DMS79 (cell line): ENCODE results near the gene EMILIN2.
"Not testable (repeated sequence)": the region's sequence is repeated elsewhere in the genome, so short reads cannot be mapped to it uniquely, and the experiment has no call there.

Source experiments
- DNase-seq: peaks from one replicate; lab custom pipeline; 2025; lab: John Stamatoyannopoulos, UW

Gene EMILIN2

DNA sequence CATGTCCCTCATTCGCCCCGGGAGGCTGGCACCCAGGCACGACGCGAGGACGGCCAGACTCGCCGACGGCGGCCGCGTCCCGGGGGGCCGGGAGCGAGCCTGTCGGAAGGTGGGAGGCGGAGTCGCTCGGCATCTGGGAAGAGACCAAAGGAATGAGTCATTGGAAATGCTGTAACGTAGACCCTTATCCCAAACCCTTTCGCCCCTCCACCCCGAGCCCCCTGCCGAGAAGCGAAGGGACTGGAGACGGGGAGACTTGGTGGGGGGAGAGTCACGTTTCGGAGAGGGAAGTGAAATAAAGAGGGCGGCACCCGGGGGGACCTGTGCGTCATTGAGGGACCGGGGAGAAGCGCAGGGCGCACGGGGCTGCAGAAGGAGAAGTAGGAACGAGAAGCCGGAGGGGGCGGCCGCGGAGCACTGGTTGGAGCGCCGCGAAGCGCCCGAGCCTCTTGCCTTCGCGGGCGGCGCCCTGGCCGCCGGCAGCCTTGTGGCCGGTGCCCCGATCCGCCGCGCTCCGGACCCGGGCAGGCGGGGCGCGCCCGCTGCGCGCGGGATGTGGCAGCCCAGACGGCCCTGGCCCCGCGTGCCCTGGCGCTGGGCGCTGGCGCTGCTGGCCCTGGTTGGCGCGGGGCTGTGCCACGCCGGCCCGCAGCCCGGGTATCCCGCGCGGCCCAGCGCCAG is at the start of gene EMILIN2:
EMILIN2 (plus strand) TSS at position 371 of the 681 bp plus-strand sequence; CDS start at position 554, 183 bp downstream.
- no peak for DNase-seq

DNA sequence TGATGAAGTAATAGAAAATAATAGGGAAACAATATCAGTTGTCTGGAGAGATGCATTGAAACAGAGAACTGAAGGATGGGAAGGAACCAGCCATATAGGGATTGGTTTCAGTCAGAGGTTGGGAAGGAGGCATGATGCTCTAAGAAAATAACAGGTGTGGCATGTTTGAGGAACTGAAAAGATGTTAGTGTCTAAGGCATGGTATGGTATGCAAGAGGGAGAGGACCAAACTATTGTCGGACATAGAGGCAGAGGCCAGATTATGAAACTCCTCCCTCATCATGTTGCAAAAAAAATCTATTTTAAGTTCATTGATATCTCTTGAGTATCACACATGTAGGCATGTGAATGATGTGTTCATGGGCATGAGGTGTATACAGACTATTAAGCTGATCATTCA is 48.9 kb upstream of the EMILIN2 start:
- DNase-seq = no peak

- no peak for DNase-seq
Measured at GRCh38 chr18:2799369-2799768, 47.4 kb upstream of the EMILIN2 start.

GRCh38 chr18:2805970-2806943 is 40.5 kb upstream of the EMILIN2 start:
- no peak for DNase-seq

- not testable (repeated sequence) for DNase-seq
Measured at GRCh38 chr18:2808640-2809039, 38.2 kb upstream of the EMILIN2 start.

DNA sequence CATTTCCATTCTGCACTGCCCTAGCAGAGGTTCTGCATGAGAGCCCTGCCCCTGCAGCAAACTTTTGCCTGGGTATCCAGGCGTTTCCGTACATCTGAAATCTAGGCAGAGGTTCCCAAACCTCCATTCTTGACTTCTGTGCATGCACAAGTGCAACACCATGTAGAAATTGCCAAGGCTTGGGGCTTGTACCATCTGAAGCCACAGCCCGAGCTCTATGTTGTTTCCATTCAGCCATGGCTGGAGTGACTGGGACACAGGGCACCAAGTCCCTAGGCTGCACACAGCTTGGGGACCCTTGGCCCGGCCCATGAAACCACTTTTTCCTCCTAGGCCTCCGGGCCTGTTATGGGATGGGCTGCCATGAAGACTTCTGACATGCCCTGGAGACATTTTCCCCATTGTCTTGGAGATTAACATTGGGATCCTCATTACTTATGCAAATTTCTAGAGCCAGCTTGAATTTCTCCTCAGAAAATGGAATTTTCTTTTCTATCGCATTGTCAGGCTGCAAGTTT is 37.1 kb upstream of the EMILIN2 start:
- DNase-seq = not testable (repeated sequence)

DNA sequence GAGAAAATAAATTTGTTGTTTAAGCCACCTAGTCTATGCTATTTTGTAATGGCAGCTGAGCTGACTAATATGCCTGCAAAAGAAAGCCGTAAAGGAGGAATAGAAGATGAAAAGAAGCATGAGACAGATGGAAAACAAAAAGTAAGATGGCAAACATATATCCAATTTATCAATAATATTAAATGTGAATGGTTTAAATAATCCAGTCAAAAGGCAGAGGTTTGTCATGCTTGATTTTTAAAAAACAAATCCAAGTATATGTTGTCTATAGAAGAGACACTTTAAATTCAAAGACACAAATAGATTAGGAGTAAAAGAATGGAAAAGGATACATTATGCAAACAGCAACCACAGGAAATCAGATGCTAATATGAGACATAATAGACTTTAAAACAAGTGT is 35.4 kb upstream of the EMILIN2 start:
- no peak for DNase-seq

DNA sequence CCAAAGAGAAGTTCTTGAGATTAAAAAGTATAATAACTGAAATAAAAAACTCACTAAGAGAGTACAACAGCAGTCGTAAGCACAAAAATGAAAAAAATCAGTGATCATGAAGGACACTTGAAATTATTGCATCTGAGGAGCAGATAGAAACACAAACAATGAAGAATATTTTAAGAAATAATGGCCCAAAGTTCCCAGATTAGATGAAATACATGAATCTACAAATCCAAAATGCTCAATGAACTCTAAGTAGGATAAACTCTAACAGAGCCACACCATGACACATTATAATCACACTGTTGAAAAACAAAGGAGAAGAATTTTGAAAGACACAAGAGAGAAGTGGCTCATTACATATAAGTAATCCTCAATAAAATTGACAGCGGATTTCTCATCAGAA is 31.9 kb upstream of the EMILIN2 start:
- no peak for DNase-seq

- DNase-seq = no peak
Measured at GRCh38 chr18:2818281-2818680, 28.5 kb upstream of the EMILIN2 start.

- DNase-seq = no peak
Measured at GRCh38 chr18:2821695-2822094, 25.1 kb upstream of the EMILIN2 start.

- no peak for DNase-seq
Measured at GRCh38 chr18:2822213-2822921, 24.4 kb upstream of the EMILIN2 start.

- DNase-seq = no peak
Measured at GRCh38 chr18:2823202-2823601, 23.6 kb upstream of the EMILIN2 start.

GRCh38 chr18:2823966-2824365 is 22.8 kb upstream of the EMILIN2 start:
- no peak for DNase-seq

GRCh38 chr18:2824865-2825264 is 21.9 kb upstream of the EMILIN2 start:
- DNase-seq = no peak

DNA sequence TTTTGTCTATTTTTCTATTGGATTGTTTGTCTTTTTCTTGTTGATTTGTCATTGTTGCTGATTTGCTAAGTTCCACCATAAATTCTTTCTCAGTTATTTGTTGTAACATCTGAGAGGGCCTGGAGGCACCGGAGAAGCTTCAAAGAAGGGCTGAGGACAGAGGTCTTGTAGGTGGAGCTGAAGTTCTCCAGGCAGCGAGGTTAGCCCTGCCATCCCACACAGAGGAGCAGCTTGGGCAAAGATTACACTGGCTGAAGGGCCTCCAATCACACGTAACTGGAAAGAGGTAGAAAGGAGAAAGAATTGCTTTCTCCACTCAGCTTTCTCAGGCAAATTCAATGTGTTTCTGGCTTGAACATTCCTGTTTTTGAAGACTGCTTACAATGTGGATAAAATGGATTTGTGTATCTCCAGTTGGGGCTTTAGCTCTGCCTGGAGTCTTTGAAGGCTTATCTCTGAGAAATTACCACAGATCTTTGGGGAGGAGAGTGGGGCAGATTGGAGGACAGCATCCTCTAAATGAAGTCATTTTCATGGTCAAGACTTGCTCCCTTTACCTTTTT is 21.1 kb upstream of the EMILIN2 start:
- DNase-seq = no peak

GRCh38 chr18:2826581-2826980 is 20.2 kb upstream of the EMILIN2 start:
- DNase-seq = no peak

DNA sequence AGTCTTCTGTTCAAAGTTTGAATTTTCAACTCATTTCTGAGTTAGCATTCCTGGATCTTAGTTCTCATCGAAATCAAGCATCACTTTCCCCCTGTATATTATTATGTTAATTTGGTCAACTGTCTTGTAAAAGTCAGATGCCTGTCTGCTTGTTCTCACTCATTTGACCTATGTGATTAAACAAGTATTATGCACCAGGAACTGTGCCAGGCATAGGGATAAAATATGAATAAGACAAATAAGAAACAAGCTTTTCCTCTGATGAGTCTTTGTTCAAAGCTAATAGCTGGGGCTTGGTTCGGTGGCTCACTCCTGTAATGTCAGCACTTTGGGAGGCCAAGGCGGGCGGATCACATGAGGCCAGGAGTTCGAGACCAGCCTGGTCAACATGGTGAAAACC is 19.7 kb upstream of the EMILIN2 start:
- DNase-seq = no peak

DNA sequence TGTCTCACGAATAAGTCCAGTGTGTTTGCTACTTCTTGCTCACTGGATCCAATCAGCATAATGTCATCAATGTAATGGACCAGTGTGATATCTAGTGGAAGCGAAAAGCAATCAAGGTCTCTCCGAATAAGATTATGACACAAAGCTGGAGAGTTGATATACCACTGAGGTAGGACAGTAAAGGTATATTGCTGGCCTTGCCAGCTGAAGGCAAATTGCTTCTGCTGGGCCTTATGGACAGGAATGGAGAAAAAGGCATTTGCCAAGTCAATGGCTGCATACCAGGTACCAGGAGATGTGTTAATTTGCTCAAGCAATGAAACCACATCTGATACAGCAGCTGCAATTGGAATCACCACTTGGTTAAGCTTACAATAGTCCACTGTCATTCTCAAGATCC is 10.7 kb upstream of the EMILIN2 start:
- not testable (repeated sequence) for DNase-seq

DNA sequence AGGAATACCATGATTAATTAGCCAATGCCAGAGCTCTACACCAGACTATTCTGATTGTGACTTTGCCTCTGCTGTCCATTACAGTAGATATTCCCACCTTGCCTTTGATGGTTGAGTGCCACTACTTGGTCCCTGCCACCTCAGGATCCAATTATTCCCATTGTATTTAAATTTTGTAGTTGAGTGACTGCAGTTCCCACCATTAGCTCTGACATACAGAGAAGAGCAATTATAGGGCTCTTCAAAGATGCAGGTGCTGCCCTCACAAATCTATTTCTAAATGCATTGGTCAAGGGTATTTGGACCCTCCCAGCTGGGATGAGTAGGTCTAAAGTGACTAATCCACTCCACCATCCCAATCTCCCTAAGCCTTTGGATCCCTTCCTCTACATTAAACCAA is 9.5 kb upstream of the EMILIN2 start:
- DNase-seq = not testable (repeated sequence)

DNA sequence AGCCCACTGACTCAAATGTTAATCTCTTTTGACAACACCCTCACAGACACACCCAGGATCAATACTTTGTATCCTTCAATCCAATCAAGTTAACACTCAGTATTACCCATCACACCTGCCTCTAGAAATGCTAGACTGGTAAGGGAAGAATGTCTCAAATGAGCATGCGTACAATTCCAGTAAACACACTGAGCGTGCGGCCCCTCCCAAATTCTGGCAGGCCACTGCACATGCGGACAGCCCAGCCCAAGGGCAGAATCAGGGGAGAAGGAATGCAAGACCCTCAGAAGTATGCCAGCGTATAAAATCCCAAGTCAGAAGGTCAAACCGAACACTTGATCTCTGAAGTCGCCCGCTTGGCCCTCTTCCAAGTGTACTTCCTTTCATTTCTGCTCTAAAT is 7.6 kb upstream of the EMILIN2 start:
- DNase-seq = no peak

DNA sequence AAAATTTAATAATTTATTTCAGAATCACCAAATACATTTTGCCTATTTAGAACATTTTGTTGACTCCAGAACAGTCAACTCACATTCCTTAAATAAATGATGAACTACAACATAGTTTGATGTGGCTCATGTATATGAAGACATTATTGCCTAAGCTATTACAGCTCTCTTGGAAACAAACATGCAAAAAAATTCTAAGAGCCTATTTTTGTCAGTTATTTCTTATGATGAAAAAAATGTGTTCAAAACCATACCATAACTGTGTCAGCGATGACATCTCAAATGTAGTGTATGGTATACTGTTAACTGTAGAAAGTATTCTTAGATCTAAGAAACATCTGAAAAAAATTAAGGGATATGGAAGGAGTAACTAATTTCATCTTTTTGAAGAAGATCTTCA is 6.3 kb upstream of the EMILIN2 start:
- no peak for DNase-seq

GRCh38 chr18:2843146-2843545 is 3.7 kb upstream of the EMILIN2 start:
- DNase-seq = no peak
